Measurements from ENCODE around the gene RAE1. TPM values are rescaled to one million over a fixed set of nuclear protein-coding genes. Genes with fewer than 3 reads are reported as not detected.

The RAE1 gene
- total RNA-seq, 1 experiment from 2014 or later = 62.1 TPM

DNA sequence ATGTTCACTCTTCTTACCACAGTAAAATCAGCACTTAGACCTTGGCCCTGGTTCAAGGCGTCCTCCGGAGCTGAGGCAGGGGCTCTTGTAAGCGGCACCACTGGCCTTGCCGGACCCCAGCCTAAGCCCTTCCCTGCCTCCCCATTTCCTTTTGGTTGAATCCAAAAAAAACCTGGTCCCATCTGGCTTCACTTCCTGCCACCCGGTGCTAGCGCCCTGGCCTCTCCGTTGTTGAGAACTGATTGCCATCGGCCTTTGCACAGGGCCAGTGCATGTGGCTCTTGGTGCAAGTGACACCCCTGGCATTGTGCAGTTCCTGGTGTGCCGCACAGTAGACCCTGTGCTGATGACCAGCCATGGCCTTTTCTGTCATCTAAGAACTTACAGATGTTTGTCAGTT lies 21.1 kb downstream of the RAE1 start:
- DNase-seq (ENCODE audit: low read depth) = no peak

DNA sequence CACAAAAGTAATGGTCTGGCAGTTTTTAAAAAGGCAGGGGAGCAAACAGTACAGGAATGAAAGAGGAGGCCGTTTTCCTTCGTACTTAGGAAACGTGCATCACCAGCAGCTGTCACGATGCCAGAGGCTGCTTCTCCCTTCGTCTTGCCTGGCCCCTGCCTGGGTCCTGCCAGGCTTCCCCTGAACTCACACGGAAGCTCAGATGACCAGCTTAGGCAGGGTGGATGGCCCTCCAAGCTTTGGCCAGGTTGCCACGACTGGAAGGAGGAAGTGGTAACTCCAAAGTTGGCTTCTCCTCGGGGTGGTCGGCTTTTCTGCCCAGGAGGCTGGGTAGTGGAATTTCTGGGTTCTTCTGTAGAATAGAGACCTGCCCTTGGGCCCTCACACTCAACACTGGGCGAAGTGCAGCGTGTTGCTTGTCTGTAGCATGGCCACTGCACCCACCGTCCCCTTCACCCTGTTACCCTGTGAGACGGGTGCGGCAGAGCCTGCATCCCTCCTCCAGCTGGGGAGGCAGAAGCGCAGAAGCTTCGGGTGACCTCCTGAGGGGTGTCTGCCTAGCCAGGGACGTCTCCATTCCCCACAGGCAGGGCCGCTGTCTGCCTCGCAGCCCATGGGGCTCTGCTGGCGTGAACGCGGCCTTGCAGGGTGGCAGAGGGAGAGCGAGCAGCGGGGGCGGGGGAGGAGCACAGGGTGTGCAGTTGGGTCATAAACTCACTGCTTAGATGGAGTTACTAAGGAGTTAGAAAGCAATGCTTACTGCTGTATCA lies 21.7 kb downstream of the RAE1 start:
- no peak for DNase-seq (ENCODE audit: low read depth)

DNA sequence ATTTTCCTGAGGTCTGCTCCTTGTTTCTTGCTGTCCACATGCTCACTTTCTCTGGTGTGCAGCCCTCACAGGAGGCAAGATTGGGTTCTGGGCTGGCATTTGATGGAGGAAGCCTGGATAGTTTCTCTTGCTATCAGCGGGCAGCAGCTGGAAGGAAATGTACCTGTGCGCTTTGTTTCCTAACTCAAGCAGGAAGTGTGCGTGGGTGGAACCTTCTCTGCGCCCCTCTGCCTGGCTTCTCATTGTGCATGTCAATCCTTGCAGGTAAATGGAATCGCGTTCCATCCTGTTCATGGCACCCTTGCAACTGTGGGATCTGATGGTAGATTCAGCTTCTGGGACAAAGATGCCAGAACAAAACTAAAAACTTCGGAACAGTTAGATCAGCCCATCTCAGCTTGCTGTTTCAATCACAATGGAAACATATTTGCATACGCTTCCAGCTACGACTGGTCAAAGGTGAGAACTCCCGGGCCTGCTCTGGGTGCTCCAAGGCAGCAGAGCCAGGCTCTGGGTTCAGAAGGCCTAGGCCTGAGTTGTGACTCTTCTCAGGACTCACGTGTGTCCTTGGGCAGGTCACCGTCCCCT lies 23.4 kb downstream of the RAE1 start:
- DNase-seq (ENCODE audit: low read depth) = no peak

DNA sequence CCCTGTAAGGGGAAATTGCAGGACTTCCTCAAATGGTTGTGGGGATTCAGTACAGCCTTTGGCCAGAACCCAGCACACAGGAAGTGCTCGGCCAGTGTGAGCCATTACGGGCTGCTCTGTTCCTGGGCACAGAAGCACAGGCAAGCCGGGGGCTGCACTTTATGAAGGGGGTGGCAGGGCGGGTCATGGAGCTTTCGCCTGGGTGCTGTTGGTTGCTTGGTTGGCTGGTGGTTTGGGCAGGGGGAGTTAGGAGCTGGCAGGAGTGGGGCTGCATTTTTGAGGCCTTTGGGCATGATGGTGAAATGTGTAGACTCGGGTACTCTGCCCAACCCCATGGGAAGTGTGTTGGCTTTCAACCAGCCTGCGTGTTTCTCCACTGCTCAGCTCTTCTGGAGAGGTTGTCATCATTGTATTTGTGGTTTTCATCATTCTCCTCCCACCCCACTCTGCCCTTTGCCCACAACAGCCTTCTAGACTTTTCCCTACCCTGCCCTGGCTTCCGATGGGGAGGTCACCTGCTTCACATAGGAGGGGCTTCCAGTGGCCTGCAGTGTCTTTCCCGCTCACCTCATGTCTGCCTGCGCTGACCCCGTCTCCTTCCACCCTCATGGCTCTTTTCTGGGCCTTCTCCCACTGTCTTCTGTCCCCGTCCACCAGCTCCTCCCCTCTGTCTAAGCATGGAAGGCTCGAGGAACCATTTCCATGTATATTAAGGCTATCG lies 24.0 kb downstream of the RAE1 start:
- no peak for DNase-seq (ENCODE audit: low read depth)

DNA sequence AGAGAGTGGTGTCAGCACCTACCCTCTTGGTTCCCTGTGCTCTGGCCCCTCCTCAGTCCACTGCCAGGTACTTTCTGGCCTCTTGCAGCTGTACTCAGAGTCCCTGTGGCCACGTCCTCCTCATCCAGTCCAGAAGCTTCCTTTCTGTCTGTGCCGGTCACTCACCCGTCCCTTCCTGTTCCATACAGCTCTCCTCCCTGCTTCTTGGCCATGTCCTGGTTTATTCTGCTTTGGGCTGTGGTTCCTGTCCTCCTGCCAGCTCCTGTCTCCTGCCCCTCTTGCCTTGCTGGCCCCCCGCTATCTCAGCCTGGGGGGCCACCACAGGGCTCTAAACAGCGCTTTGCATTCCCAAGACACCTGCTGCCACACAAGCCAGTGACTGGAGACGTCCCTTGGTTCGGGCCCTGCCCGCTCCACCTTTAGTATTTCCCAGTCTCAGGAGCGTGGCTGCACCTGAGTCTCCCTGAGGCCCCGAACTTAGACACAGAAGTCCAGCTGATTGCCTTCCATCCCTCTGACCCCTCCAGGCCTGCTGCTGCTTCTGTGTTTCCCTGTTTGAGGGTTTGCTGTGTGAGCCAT lies 24.7 kb downstream of the RAE1 start:
- DNase-seq (ENCODE audit: low read depth) = no peak

DNA sequence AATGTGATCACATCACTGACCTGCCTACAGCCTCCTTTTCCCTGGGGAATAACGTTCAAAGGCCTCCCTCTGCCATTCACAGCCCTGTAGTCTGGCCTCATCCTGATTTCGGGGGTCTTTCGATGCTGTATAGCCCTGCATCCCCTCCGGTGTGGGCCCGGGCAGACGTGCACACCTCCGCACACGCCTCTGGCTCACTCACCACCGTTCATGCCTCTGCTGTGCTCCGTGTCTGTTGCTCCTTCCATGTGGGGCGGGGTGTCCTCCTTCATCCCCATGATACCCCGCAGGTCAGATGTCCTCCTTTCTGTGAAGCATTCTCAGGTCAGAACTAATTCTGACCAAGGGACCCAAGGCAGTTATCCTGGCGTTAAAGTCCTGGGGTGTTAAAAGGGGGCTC lies 26.3 kb downstream of the RAE1 start:
- no peak for DNase-seq (ENCODE audit: low read depth)

DNA sequence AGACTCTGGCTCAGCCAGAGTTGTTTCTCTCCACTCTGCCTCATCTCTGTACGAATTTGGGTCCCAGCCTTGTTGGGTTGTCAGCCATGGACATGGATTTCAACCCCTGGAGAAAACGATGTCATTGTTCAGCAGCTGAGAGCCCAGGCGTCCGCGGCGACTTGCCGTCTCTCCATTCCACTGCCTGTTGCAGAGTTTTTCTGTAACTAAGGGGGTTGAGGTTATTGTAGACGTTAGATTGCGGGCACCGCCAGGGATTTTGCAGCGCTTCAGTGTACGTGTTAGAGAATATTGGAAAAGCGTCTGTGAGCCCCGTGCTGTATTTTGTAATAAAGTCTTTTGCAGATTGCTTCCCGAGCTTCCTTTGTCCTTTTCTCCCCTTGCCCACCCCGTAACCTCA lies 27.1 kb downstream of the RAE1 start:
- no peak for DNase-seq (ENCODE audit: low read depth)

DNA sequence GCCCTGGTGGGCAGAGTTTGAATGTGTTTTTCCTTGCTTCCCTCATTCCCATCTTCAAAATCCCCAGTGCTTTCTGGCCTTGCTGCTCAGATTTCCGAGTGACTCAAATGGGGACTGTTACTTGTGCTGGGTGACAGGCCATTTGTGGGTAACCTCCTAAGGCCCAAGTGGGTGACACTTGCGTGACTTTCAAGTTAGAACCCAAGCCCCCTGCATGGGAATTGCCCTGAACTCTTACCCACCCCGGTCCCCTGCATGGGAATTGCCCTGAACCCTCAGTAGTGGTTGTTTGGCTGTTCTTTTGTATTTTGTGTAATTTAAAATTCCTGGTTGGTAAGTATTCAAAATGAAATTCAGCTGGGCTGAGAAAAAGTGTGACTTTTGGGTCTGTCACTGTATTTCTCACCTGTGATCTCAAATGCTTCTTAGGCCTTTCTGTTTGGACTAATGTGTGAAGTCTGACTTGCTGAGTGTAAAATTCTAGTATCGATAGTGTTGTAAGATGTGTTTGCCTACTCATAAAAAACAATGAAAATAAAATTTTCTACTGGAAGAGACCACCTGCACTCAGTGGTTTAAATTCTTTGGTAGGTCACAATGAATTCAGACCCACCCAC lies 27.7 kb downstream of the RAE1 start:
- DNase-seq (ENCODE audit: low read depth) = no peak

DNA sequence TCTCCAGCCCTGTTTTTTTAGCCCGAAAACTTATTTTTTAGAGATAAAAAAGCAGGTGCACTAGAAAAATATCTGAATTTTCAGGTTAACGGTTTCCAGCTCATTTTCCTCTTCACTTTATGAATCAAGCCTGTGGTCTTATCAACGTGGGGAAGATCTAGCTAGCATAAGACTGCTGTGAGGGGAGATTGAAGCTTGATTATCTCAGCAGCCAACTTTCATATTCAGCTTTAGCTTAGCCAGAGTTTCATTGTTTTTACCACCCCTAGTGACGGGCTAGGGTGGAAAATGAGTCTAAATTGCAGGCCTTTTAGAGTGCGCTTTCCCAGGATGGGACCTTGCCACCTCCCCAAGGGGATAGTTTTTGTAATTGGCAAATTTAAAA lies 28.2 kb downstream of the RAE1 start:
- DNase-seq (ENCODE audit: low read depth) = no peak

DNA sequence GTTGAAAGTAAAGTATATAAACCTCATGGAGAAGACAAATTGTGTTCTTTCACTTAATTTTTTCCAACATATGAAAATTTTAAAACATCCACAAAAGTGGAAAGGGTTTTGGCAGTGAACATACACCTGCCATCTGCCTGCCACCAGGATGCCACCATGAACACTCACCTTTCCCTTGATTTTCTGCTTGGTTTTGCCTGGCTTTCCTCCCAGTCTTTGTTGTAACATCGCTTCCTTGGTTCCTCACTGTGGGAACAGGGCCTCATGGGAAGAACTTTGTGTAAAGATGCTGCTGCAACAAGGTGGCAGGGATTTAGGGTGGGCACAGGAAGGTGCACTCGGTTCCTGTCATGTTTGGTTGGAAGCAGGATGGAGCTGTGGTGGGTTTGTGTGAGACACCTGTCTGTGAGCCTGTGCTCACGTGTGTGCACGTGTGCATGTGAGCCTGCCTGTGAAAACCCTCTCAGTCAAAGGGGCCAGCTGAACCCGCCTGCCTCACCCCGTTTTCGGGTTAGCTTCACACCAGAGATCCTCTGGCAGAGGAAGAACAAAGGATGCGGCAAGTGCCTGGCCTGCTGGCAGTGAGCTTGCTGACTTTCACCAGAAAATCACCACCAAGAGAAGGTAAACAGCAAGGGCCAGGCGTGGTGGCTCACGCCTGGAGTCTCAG lies 29.2 kb downstream of the RAE1 start:
- DNase-seq (ENCODE audit: low read depth) = no peak

DNA sequence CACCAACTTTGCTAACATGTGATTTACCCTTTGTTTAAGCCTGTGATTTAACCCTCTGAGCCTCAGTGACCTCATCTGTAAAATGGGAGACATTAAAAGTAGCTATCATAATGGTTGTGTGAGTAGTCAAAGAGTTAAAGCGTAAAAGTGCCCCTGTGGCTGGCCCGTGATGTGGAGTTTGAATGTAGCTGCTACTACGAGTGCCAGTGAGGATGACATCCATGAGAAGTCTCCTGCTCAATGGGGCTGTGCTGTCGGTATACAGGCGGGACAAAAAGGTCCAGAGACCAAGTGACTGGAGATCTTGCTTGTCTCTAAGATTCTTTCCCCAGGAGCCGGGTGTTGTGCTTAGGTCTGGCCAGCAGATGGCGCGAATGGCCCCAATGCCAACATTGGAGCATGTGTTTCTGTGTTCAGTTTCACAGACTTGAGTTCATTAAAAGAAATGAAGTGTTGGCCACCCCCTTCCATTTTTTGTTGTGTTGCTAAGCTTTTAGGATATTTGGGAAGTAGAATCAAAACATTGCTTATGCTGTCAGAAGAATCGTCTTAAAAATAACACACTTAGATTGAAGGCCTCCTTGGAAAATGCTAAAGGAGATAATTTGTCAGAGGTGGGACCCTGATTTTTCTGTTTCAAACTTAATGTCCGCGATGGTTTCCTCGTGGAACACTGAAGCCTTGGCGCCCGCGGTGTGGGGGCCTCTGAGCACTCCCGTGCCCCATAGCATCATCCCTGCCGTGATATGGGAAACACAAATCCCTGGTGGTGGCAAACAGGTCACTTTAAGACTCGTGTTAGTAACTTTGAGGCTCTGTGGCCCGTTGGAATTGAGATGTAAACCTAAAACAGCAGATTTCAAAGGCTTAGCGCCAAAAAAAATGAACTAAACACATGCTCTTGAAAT lies 30.8 kb downstream of the RAE1 start:
- DNase-seq (ENCODE audit: low read depth) = peak; percentile 67

DNA sequence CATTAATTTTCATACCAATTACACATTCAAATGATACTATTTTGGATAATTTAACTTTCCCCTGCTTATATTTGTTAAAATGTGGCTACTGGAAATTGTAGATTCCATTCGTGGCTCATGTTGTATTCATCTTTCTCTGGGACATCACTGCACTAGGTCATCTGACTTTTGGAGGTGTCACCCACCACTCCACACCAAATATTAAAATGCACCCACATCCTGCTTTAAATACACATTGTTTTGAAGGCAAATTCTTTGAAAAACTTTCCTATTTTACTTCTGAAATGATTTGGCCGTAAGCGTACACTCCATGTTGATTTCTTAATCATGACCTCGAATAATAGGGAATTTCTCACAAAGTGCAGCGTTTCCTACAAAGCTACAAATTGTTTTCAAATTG lies 31.5 kb downstream of the RAE1 start:
- no peak for DNase-seq (ENCODE audit: low read depth)

DNA sequence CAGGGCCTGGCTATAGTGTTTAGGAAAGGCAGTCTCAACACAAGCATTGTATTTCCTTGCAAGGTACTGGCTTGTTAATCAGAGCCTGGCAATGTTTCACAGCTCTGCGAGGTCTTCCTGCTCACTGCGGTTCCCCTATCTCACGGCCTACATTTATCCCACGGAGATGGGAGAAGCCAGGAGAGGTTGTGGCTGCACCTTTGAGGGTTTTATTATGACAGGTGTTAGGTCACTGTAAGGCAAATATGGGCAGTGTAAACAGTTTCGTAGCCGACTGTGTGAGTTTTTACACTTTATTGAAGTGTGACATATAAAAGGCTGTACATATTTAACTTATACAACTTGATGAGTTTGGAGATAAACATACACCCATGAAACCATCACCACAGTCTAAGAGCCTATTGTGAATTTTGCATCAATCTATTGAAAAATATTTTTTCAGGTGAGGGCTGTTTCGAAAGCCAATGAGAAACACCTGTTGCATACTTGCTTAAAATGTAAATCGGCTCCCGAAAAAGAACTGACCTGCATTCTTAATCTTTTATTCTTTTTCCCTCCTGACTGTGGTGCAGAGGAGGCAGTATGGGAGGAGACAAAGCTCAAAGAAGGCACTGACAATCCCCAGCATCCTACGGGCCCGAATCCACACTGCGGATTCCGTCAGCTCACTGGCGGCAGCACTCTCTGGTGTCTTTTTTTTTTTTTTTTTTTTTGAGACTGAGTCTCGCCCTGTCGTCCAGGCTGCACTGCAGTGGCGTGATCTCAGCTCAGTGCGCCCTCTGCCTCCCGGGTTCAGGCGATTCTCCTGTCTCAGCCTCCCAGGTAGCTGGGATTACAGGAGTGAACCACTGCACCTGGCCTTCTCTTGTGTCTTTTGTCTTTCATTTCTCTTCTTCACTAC lies 32.6 kb downstream of the RAE1 start:
- DNase-seq (ENCODE audit: low read depth) = no peak

DNA sequence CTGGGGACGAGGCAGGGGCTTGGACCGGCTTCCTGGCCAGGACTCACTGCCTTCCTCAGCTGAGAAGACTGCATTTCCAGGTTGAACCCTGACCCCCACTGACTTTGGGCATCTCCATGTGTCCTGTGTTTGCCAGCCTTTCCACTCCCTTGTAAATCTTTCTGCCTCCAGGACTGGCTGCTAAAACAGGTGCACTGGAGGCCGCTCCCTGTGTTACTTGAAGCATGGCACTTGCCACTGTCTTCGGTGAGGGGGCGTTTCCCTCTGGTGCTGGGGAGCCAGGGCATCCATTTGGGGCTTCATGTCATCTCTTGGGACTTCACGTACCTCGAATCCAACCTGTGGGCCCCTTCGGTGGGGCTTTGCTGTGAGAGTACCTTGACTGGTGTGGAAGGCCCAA lies 33.4 kb downstream of the RAE1 start:
- no peak for DNase-seq (ENCODE audit: low read depth)

DNA sequence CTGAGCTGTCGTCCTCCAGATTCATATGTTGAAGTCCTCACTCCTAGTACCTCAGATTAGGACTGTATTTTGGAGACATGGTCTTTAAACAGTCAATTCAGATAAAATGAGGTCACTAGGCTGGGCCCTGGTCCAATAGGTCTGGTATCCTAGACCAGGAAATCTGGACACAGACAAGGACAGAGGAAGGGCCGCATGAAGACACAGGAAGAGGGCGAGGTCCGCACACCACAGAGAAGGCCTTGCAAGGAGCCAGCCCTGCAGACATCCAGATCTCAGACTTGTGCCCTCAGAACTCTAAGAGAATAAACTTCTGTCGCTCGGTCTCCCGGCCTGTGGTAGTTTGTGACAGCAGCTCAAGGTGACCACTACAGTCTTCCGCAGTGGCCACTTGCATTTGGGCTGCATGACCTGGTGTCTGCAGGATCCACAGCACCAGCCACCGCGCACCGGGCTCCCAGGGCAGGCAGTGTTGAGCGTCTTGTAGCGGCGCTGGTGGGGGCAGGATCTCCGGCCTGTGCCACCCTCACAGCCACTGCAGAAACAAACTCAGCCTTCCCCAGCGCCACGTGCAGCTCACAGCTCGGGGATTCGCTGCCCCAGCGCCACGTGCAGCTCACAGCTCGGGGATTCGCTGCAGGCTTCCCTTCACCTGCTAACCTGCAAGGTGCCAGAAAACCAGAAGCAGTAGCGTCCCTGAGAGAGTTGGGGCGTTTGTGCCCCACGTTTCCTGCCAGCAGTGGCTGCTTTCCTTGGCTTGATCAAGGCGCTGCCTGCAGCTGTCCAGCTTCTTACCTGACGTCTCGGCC lies 34.1 kb downstream of the RAE1 start:
- DNase-seq (ENCODE audit: low read depth) = no peak

DNA sequence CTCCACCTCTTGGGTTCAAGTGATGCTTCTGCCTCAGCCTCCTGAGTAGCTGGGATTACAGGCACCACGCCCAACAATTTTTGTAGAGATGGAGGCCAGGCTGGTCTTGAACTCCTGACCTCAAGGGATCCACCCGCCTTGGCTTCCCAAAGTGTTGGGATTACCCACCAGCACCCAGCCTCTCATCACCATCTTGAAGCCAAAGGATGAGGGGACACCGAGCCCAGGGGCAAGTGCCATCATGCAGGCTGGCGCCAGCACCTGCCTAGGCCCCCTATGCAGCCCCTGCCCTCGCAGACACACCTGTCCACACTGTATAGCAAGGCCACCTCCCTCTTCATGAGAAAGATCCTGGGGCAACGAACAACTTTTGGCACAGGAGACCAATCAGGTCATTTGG lies 34.9 kb downstream of the RAE1 start:
- no peak for DNase-seq (ENCODE audit: low read depth)

DNA sequence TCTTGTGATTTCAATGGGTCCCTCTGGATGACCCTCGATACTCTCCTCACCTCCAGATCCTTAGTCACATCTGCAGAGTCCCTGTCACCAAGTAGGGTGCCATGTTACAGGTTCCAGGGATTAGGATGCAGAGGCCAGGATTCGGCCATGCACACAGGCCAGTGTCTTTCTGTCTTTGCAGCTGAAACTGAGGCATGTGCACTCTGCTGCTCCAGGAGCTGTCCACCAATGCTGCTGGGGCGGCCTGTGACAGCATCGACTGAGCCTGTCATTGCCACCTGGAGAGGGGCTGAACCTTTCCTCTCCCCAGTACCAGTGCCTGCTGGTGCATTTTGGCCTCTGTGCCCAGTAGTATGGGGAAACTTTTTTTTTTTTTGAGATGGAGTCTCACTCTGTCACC lies 35.7 kb downstream of the RAE1 start:
- DNase-seq (ENCODE audit: low read depth) = no peak

DNA sequence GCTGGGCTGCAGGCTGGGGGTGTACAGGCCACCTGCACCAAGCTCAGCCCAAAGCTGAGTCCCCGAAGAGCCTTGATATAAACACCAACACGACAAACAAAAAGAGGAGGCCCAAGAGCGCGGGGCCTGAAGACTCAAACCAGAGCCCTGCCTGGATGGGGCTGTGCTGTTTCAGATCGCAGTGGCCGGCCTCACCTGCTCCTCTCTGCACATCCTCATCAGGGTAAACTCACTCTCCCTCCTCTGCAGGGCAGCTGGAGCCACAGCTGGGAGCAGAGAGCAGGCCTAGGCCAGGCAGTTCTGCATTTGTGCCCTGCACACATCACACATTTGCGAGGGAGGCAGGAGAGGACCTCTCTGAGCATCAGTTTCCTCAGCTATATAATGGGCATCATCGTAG lies 36.4 kb downstream of the RAE1 start:
- no peak for DNase-seq (ENCODE audit: low read depth)

DNA sequence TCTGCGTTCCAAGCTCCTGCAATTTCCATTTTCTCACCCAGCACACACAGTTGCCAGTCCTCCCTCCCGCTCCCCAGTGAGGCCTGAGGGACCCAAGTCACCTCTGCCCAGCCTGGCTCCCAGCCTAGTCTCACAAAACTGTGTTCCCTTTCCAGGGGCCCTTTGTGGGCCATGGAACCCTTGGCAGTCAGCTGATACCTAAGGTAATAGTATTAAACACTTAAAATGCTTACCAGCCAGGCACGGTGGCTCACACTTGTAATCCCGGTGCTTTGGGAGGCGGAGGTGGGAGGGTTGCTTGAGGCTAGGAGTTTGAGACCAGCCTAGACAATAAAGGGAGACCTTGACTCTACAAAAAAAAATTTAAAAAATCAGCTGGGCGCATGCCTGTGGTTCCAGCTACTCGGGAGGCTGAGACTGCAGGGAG lies 36.9 kb downstream of the RAE1 start:
- no peak for DNase-seq (ENCODE audit: low read depth)
